ENCODE measurements around the gene MLC1.

The MLC1 gene

GRCh38 chr22:50045211-50046018 lies 39.8 kb downstream of the MLC1 start:
- TF ChIP-seq CTCF (IDR thresholded peaks at IDR 0.05; ENCODE audit: borderline replicate concordance, insufficient read depth, low read depth, low read length), result no peak

GRCh38 chr22:50044485-50045118 lies 40.6 kb downstream of the MLC1 start:
- TF ChIP-seq CTCF (IDR thresholded peaks at IDR 0.05; ENCODE audit: borderline replicate concordance, insufficient read depth, low read depth, low read length), result no peak

More at GRCh38 chr22:50045211-50046018, 39.8 kb downstream of the MLC1 start:
- no peak overlapping the region for H3K4me3 ChIP-seq (ENCODE audit: low read depth, low read length)

GRCh38 chr22:50041361-50042065 lies 43.7 kb downstream of the MLC1 start:
- no peak for TF ChIP-seq CTCF (IDR thresholded peaks at IDR 0.05; ENCODE audit: borderline replicate concordance, insufficient read depth, low read depth, low read length)
- H3K4me3 ChIP-seq (ENCODE audit: low read depth, low read length), result no peak overlapping the region

More at GRCh38 chr22:50044485-50045118, 40.6 kb downstream of the MLC1 start:
- no peak overlapping the region for H3K4me3 ChIP-seq (ENCODE audit: low read depth, low read length)

GRCh38 chr22:50040717-50041116 lies 44.5 kb downstream of the MLC1 start:
- no peak overlapping the region for H3K4me3 ChIP-seq (ENCODE audit: low read depth, low read length)
- no peak for TF ChIP-seq CTCF (IDR thresholded peaks at IDR 0.05; ENCODE audit: borderline replicate concordance, insufficient read depth, low read depth, low read length)

- H3K4me3 ChIP-seq (ENCODE audit: low read depth, low read length), result no peak overlapping the region
- TF ChIP-seq CTCF (IDR thresholded peaks at IDR 0.05; ENCODE audit: borderline replicate concordance, insufficient read depth, low read depth, low read length), result no peak
Measured at GRCh38 chr22:50039669-50040443, 45.4 kb downstream of the MLC1 start.

- no peak for TF ChIP-seq CTCF (IDR thresholded peaks at IDR 0.05; ENCODE audit: borderline replicate concordance, insufficient read depth, low read depth, low read length)
- no peak overlapping the region for H3K4me3 ChIP-seq (ENCODE audit: low read depth, low read length)
Measured at GRCh38 chr22:50035976-50036724, 49.1 kb downstream of the MLC1 start.

Data from GM12875 (cell line).